Measurements from ENCODE around the gene MFNG.
"Not testable (repeated sequence)": the region's sequence is repeated elsewhere in the genome, so short reads cannot be mapped to it uniquely, and the experiment has no call there.

Gene MFNG

GRCh38 chr22:37529652-37530345, 43.6 kb upstream of the MFNG start:
- H3K79me2 ChIP-seq (ENCODE audit: insufficient read depth, low read depth): no peaks in the 10 kb centered on the region
- peaks cover 6% of the 10 kb centered on the region for H3K27me3 ChIP-seq (ENCODE audit: insufficient read depth, low read depth)
- TF ChIP-seq CTCF (conservative IDR thresholded peaks at IDR 0.05; ENCODE audit: low read depth, low read length): no peak
- H3K9ac ChIP-seq: no peak overlapping the region
- no peaks in the 10 kb centered on the region for H3K4me1 ChIP-seq (ENCODE audit: low read depth, poor library complexity, severe bottlenecking)
- no peaks in the 10 kb centered on the region for H4K20me1 ChIP-seq (ENCODE audit: insufficient read depth)
- H3K4me2 ChIP-seq: no peak overlapping the region
- H3K27ac ChIP-seq: no peak overlapping the region
- no peak overlapping the region for H3K4me3 ChIP-seq (IDR thresholded peaks at IDR 0.05; ENCODE audit: insufficient read depth, low read depth, low read length)
- H2AFZ ChIP-seq (ENCODE audit: low read depth): no peak overlapping the region
- H3K36me3 ChIP-seq (ENCODE audit: insufficient read depth): no peaks in the 10 kb centered on the region

GRCh38 chr22:37527952-37528351, 41.8 kb upstream of the MFNG start:
- H3K79me2 ChIP-seq (ENCODE audit: insufficient read depth, low read depth); H3K4me1 ChIP-seq (ENCODE audit: low read depth, poor library complexity, severe bottlenecking); H3K27ac ChIP-seq; H3K9ac ChIP-seq; H2AFZ ChIP-seq (ENCODE audit: low read depth); H3K4me2 ChIP-seq; H3K36me3 ChIP-seq (ENCODE audit: insufficient read depth); H4K20me1 ChIP-seq (ENCODE audit: insufficient read depth); H3K4me3 ChIP-seq (IDR thresholded peaks at IDR 0.05; ENCODE audit: insufficient read depth, low read depth, low read length): not testable (repeated sequence)
- H3K27me3 ChIP-seq (ENCODE audit: insufficient read depth, low read depth): peaks cover 23% of the 10 kb centered on the region

- not testable (repeated sequence) for H3K79me2 ChIP-seq (ENCODE audit: insufficient read depth, low read depth); H3K9ac ChIP-seq; H3K36me3 ChIP-seq (ENCODE audit: insufficient read depth); H3K4me1 ChIP-seq (ENCODE audit: low read depth, poor library complexity, severe bottlenecking); H3K27ac ChIP-seq; H4K20me1 ChIP-seq (ENCODE audit: insufficient read depth); H3K4me2 ChIP-seq; H2AFZ ChIP-seq (ENCODE audit: low read depth); H3K4me3 ChIP-seq (IDR thresholded peaks at IDR 0.05; ENCODE audit: insufficient read depth, low read depth, low read length)
- H3K27me3 ChIP-seq (ENCODE audit: insufficient read depth, low read depth): peaks cover 30% of the 10 kb centered on the region
Observed at GRCh38 chr22:37527081-37527752, 41.0 kb upstream of the MFNG start.

- no peak overlapping the region for H3K27ac ChIP-seq
- H3K36me3 ChIP-seq (ENCODE audit: insufficient read depth): no peaks in the 10 kb centered on the region
- H3K4me1 ChIP-seq (ENCODE audit: low read depth, poor library complexity, severe bottlenecking): no peaks in the 10 kb centered on the region
- no peaks in the 10 kb centered on the region for H4K20me1 ChIP-seq (ENCODE audit: insufficient read depth)
- H3K79me2 ChIP-seq (ENCODE audit: insufficient read depth, low read depth): no peaks in the 10 kb centered on the region
- peaks cover 39% of the 10 kb centered on the region for H3K27me3 ChIP-seq (ENCODE audit: insufficient read depth, low read depth)
- no peak overlapping the region for H3K9ac ChIP-seq
- TF ChIP-seq CTCF (conservative IDR thresholded peaks at IDR 0.05; ENCODE audit: low read depth, low read length): no peak
- no peak overlapping the region for H2AFZ ChIP-seq (ENCODE audit: low read depth)
- H3K4me3 ChIP-seq (IDR thresholded peaks at IDR 0.05; ENCODE audit: insufficient read depth, low read depth, low read length): no peak overlapping the region
- H3K4me2 ChIP-seq: no peak overlapping the region
Observed at GRCh38 chr22:37526376-37526775, 40.2 kb upstream of the MFNG start.

- TF ChIP-seq CTCF (conservative IDR thresholded peaks at IDR 0.05; ENCODE audit: low read depth, low read length): no peak
- no peak overlapping the region for H3K4me3 ChIP-seq (IDR thresholded peaks at IDR 0.05; ENCODE audit: insufficient read depth, low read depth, low read length)
- no peak overlapping the region for H3K4me2 ChIP-seq
- no peak overlapping the region for H2AFZ ChIP-seq (ENCODE audit: low read depth)
- peaks cover 43% of the 10 kb centered on the region for H3K27me3 ChIP-seq (ENCODE audit: insufficient read depth, low read depth)
- H3K79me2 ChIP-seq (ENCODE audit: insufficient read depth, low read depth): no peaks in the 10 kb centered on the region
- H3K36me3 ChIP-seq (ENCODE audit: insufficient read depth): no peaks in the 10 kb centered on the region
- no peak overlapping the region for H3K9ac ChIP-seq
- H3K27ac ChIP-seq: no peak overlapping the region
- no peaks in the 10 kb centered on the region for H3K4me1 ChIP-seq (ENCODE audit: low read depth, poor library complexity, severe bottlenecking)
- no peaks in the 10 kb centered on the region for H4K20me1 ChIP-seq (ENCODE audit: insufficient read depth)
Observed at GRCh38 chr22:37525746-37526350, 39.7 kb upstream of the MFNG start.
